ENCODE measurements around the gene EMC9.
A peak's percentile ranks its signal among the peaks of the same experiment; 100 is the strongest.

EMC9 gene

DNA sequence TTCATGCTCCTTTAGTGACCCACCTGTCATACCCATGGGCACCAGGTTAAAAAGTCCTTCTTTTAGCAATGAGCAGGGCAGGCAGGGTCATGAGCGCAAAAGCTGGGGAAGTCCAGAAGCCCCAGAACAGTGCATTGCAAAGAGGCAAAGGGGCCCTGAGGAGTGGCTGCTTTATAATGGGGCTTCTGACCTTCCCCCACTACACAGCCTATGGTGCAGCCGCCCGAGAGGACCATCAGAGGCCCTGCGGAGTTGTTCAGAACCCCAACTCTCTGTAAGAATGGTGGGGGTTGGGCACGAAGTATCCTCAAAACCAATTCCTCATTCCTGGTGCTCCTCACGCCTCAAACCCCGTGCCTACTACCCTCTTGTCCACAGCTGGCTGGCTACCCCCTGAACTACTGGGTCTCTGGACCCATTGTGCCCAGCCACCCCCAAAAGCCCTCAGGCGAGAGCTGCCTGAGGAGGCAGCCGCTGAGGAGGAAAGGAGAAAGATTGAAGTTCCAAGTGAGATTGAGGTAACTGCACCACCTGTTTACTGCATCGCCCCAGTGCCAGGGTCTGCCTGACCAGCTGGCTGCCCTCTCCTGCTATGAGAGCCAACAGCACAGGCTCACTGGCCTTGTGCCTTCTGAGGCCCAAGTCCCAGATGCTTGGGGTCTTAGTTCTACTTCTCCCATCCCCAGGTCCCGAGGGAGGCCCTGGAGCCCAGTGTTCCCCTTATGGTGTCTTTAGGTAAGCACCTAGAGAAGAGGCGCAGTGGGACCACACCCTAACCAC is 37.2 kb upstream of the EMC9 start:
- no peak for DNase-seq (ENCODE audit: low read depth, low spot score)
- H3K4me3 ChIP-seq (ENCODE audit: low read length): no peak overlapping the region

DNA sequence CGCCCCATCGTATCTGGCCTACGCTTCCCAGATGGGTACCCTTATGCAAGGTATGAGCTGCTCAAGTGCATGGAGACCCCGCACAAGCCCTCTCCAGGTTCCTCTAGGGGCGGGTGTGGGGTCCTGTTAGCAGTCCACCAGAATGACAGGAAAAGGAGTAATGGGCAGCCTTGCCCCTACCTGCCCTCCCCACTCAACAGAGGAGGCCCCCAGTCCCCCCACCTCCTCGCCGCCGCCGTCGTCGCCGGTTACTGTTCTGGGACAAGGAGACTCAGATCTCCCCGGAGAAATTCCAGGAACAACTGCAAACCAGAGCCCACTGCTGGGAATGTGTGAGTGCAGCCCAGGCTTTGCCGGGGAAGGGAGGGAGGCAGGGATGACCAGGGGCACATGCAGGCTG is 36.5 kb upstream of the EMC9 start:
- no peak for DNase-seq (ENCODE audit: low read depth, low spot score)
- H3K4me3 ChIP-seq (ENCODE audit: low read length): no peak overlapping the region

DNA sequence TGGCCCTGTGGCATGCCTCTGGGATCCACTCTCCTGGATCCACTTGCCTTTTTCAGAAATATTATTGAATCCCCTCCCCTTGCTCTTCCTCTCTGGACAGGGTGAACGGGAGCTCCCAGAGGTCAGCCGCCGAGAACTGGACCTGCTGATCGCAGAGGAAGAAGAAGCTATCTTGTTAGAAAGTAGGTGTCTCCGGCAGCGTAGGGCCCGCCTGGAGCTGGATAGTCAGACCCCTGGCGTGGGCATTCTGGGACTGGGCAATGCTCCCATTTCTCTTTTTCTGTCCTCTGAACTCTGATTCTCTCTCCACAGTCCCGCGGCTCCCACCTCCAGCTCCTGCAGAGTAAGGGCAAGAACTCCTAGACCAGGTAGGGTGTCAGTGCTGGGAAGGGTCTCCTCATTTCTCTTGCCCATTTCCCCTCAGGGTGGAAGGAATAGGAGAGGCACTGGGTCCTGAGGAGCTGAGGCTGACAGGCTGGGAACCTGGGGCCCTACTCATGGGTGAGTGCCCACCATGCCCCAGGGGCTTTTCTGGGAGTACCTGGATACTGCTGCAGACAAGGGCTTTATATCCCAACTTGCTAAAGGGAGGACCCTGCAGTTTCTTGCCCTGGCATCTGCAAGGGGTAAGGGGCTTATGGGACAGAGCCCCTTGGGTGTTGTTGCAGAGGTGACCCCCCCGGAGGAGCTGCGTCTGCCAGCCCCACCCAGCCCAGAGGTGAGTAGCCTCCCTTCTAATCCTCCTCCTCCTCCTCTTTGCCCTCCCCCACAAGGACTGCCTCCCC is 35.8 kb upstream of the EMC9 start:
- no peak for DNase-seq (ENCODE audit: low read depth, low spot score)
- H3K4me3 ChIP-seq (ENCODE audit: low read length): no peak overlapping the region

DNA sequence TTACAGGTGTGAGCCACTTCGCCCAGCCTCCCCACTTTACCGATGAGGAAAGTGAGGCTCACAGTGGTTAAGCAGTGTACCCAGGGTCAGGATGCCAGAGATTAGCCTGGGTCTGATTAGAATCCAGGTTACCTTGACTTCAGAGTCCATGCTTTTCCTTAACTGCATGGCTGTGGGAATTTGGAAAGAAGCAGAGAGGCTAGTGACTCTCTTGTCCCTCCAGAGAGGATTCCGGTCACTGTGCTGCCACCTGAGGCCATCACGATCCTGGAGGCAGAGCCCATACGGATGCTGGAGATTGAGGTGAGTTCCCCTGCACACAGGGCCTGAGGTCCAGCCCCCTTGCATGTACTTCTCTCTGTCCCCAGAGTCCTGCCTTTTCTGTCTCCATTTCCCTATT is 35.2 kb upstream of the EMC9 start:
- DNase-seq (ENCODE audit: low read depth, low spot score): no peak
- H3K4me3 ChIP-seq (ENCODE audit: low read length): no peak overlapping the region

DNA sequence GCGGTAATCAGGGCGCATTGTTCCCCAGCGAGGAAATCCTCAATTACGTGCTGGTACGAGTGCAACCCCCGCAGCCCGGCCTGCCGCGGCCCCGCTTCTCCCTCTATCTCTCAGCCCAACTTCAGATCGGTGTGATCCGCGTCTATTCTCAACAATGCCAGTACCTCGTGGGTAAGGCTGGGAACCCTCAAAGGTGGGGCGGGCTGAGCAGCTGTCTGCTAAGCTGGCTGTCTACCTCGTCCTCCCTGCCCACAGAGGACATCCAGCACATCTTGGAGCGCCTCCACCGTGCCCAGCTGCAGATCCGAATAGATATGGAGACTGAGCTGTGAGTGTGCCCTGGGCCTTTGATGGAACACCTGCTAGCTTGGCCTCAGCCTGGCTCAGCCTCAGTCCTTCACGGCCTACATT is 31.5 kb upstream of the EMC9 start:
- H3K4me3 ChIP-seq (ENCODE audit: low read length): no peak overlapping the region
- no peak for DNase-seq (ENCODE audit: low read depth, low spot score)

DNA sequence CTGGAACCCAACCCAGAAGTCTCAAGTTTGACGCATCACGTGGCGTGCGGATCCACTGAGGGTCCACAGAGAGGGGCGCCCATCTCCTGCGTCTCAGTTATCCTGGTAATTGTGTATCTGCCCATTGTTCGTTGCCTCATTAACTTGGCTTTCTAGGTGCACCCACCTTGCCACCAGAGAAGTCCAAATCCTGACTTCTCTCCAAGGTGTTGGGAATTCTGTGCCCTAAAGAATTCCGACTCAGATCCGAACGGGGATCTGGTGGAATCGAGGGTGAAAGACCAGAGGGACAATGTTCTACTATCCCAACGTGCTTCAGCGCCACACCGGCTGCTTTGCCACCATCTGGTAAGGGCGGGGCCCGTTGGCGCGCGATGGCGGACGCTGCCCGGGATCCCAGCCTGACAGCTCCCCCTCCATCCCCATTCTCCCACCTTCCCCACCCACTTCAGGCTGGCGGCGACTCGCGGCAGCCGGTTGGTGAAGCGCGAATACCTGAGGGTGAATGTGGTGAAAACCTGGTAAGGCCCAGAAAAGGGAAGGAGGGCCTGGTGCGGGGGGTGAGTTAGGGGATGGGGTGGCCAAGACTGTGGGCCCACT is 31.0 kb upstream of the EMC9 start:
- no peak for DNase-seq (ENCODE audit: low read depth, low spot score)

DNA sequence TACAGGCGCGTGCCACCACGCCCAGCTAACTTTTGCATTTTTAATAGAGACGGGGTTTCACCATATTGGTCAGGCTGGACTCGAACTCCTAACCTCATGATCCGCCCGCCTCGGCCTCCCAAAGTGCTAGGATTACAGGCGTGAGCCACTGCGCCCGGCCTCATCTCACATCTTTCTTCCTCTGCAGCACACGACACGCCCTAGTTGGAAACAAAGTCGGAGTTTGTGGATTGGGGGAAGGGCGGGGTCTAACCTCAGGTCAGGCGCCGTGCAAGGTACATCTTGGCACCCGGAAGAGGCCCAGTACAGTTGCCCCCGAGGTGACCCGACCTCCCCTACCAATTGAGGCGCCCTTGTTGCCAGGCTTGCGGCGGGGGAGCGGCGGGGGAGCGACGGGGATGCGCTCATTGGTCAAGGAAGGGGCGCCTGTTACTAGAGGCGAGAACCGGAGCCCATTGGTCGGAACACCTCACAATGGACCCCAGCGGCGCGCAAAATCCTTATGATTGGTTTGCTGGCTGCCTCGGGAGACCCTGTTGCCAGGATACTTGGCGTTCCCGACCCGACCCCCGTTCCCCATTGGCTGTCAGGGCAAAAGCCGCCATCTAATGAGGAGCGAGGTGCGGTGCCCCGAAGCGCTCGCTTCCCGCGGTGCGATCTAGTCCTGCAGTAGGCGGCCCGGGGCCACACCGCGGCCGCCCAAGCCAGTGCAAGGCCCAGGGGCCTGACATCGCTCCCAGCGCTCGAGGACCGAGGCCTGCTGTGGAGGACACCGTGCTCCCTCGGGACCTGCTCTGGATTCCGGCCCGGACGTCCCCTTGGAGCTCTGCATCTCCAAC is 30.2 kb upstream of the EMC9 start, which contains the start of gene REC8:
Gene REC8 (plus strand): TSS at position 659 of the 839 bp plus-strand sequence. CDS start 473 bp downstream, outside the sequence.
- DNase-seq (ENCODE audit: low read depth, low spot score): no peak
- H3K4me3 ChIP-seq (ENCODE audit: low read length): no peak within 1 kb of the TSS

More for the DNA sequence above, 31.0 kb upstream of the EMC9 start:
- H3K4me3 ChIP-seq (ENCODE audit: low read length): no peak overlapping the region

DNA sequence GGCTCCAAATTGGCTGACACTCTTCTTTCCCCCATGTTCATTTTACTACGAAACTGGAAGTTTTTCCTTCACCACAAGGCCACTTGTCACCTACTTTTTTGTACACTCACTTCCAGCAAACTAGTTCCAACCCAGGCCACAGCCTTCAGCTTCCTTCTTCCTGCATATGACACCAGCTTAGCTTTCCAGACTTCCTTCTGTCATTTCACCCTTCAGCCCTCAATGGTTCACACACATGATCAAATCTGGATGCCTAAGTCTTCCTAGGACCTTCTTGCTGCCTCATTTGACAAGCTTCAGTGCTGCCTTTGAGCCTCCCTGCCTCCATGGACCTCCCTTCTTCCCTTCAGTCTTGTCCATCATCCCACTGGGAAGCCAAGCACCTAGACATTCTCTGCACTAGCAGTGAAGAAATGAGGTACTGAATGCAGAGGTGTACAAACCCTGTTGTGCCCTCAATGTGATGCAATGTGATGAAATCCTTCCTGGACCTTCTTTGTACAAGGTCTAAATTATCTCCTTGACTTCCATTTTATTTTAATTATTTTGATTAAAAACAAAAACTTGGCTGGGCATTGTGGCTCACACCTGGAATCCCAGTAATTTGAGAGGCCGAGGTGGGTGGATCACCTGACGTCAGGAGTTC is 26.2 kb upstream of the EMC9 start:
- no peak for DNase-seq (ENCODE audit: low read depth, low spot score)
- no peak overlapping the region for H3K4me3 ChIP-seq (ENCODE audit: low read length)

DNA sequence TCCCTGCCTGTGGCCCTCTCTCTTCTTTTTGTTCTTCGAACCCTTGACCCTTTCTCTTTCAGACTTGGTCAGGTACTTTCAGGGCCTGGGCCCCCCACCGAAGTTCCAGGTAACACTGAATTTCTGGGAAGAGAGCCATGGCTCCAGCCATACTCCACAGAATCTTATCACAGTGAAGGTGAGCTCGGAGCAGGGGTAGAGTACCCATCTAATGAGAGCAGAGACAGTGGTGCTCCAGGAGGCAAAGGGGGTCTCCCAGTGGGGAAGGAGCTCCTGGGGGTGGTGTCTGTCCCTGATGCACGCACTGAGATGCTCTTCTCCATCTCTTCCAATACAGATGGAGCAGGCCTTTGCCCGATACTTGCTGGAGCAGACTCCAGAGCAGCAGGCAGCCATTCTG is 24.4 kb upstream of the EMC9 start:
- DNase-seq (ENCODE audit: low read depth, low spot score): no peak

DNA sequence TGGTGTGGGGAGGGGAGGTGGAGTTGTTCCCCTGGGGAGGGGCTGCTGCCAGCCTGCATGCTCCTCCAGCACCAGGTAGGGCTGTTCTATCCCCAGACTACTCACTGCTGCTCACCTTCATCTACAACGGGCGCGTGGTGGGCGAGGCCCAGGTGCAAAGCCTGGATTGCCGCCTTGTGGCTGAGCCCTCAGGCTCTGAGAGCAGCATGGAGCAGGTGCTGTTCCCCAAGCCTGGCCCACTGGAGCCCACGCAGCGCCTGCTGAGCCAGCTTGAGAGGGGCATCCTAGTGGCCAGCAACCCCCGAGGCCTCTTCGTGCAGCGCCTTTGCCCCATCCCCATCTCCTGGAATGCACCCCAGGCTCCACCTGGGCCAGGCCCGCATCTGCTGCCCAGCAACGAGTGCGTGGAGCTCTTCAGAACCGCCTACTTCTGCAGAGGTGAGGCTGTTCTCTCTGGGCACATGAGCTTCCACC is 23.2 kb upstream of the EMC9 start:
- no peak overlapping the region for H3K4me3 ChIP-seq (ENCODE audit: low read length)
- no peak for DNase-seq (ENCODE audit: low read depth, low spot score)

More for the DNA sequence above, 24.4 kb upstream of the EMC9 start:
- no peak overlapping the region for H3K4me3 ChIP-seq (ENCODE audit: low read length)

DNA sequence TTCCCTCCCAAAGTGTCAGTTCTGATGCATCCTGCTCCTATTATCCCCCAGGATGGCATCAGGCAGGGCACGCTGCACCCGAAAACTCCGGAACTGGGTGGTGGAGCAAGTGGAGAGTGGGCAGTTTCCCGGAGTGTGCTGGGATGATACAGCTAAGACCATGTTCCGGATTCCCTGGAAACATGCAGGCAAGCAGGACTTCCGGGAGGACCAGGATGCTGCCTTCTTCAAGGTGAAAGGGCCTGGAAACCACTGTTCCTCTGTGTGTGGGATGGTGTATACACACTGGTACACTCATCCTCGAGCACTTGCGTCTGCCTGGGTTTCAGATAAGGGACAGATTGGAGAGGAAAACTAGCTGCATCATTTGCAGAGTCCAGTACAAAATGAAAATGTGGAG is 20.7 kb upstream of the EMC9 start:
- H3K4me3 ChIP-seq (ENCODE audit: low read length): no peak overlapping the region
- DNase-seq (ENCODE audit: low read depth, low spot score): no peak

DNA sequence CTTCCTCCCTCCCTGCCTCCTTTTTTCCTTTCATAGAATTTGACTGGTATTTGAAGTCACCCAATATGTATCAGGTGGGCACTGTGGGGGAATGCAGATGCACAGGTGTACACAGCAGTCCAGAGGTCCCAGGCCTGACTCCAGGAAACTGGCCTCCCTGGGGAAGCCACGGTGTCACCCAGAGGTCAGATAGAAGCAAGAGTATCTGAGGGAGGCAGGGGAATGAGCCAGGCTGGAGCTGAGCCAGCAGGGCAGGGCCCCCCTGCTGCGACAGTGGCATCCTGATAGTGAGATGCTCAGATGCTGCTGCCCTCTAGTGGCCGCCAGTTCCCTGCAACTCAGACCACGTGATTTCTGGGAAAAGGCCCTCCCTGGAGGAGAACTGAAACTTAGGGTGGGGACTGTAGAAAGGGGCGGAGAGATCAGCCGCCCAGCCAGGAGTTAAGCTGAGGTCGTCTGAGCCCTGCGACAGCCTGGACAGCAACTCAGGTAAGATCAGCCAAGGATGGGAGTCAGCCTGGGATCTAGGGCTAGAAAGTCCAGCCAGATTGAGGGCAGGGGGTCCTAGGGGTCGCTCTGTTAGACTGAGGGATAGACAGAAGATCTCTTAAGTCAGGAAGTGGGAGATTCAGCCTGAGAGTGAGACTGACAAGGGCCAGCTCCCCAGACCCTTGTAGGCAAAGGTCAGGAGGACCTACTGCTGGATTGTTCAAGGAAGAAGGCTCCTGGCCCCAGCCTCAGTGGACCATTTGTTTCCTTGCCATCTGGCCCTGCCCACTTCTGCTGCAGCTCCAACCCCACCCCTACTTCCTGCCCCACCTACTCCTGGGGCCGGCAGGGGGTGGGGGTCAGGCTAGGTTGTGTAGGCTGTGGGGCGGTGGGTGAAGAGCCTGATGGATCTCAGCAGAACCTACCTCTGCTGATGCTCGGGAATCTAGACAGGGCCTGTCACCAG is 19.7 kb upstream of the EMC9 start, which contains the start of gene IRF9:
Gene IRF9 (plus strand): TSS at position 416 of the 955 bp plus-strand sequence. CDS start 880 bp downstream, outside the sequence.
- peak; percentile 93 for DNase-seq (ENCODE audit: low read depth, low spot score)

DNA sequence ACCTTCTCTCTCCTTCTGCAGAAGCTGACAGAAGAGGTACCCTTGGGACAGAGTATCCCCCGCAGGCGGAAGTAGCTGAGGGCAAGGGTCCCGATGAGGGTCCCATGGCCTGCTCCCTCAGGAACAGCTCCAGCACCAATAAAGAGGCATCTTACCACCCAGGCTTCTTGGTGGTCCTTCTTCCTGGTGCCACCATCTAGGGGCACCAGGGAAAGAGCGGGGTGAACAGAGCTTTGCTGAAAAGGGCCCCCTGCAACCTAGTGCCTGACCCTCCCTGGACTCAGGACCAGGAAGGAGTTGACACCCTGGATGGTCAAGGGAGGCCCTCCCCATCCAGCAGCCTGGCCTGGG is 19.1 kb upstream of the EMC9 start:
- H3K4me3 ChIP-seq (ENCODE audit: low read length): no peak overlapping the region
- DNase-seq (ENCODE audit: low read depth, low spot score): no peak

More for the DNA sequence above, 19.7 kb upstream of the EMC9 start, which contains the start of gene IRF9:
- peak within 1 kb of the TSS; percentile 67 for H3K4me3 ChIP-seq (ENCODE audit: low read length)

DNA sequence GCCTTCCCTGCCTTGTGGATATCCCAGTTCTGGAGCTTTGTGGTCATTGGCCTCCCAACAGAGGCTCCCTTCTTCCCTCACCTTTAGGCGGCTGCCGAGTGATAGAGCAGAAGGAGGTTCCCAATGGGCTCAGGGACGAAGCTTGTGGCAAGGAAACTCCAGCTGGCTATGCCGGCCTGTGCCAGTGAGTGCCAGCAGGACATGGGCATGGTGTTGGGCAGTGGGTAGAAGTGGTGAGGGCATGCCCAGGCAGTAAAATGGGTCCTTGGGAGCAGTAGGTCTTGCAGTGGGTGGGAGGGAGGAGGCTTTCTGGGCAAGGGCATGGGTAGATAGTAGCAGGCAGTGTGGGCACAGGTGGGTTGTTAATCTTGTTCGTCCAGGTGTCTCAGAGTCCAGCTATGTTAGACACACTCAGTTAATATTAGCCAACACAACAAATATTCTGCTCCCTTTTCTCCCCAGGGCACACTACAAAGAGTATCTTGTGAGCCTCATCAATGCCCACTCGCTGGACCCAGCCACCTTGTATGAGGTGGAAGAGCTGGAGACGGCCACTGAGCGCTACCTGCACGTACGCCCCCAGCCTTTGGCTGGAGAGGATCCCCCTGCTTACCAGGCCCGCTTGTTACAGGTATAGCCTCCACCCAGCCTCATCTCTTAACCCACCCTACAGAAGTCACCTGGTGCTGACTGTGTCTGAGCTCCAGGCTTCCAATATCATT is 18.5 kb upstream of the EMC9 start:
- no peak overlapping the region for H3K4me3 ChIP-seq (ENCODE audit: low read length)
- no peak for DNase-seq (ENCODE audit: low read depth, low spot score)

DNA sequence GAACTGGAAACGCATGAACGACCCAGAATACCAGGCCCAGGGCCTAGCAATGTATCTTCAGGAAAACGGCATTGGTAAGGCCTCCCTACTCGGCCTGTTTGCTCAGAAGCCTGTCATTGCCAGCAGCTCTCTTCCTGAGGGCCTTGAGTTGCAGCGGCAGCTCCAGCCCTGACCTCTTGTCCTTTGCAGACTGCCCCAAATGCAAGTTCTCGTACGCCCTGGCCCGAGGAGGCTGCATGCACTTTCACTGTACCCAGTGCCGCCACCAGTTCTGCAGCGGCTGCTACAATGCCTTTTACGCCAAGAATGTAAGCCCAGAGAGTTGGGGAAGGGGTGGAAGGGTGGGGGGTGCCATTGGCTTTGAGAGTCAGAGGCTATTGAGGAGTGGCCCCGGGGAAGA is 15.9 kb upstream of the EMC9 start:
- DNase-seq (ENCODE audit: low read depth, low spot score): no peak
- no peak overlapping the region for H3K4me3 ChIP-seq (ENCODE audit: low read length)

DNA sequence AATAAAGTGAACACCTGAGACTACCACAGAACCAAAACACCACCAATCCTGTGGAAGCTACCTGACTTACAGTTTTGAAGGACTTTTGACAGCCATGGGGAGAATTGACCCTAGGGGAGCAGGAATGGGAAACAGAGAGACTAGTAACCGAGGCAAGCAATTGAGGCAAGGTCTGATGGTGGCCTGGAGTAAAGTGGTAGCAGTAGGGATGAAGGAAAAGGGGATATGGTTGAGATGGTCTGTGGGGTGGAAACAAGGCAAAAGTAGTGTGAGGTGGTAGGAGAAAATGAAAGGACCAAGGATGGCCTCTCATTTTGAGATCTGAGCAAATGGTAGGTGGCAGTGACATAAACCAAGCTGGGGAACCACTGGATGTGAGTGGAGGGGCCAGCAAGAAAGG is 15.4 kb upstream of the EMC9 start:
- H3K4me3 ChIP-seq (ENCODE audit: low read length): no peak overlapping the region
- no peak for DNase-seq (ENCODE audit: low read depth, low spot score)

DNA sequence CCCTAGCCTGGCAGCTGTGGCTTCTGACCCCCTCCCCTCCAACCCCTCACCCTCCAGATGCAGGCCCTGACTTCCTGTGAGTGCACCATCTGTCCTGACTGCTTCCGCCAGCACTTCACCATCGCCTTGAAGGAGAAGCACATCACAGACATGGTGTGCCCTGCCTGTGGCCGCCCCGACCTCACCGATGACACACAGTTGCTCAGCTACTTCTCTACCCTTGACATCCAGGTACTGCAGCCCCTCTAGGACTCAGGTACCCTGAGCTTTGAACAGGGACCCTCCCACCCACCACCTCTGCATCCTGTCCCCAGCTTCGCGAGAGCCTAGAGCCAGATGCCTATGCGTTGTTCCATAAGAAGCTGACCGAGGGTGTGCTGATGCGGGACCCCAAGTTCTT is 13.7 kb upstream of the EMC9 start:
- DNase-seq (ENCODE audit: low read depth, low spot score): no peak
- no peak overlapping the region for H3K4me3 ChIP-seq (ENCODE audit: low read length)

Measured in Jurkat, Clone E6-1 (cell line).